Measurements from ENCODE around the gene ADCY5. TPM values are rescaled to one million over a fixed set of nuclear protein-coding genes. Genes with fewer than 3 reads are reported as not detected.

ADCY5 gene
- total RNA-seq, 1 donor from 2014 or later = 6.8 TPM

GRCh38 chr3:123423806-123424205 lies 25.1 kb downstream of the ADCY5 start:
- Histone ChIP-seq H3K9me3 (ENCODE audit: control insufficient read depth in 3 of 3, low read length in 3 of 3) (no peaks in the 10 kb centered on the region), H3K4me3 (ENCODE audit: low read length in 3 of 3) (no peak overlapping the region), H3K36me3 (ENCODE audit: control insufficient read depth in 3 of 3, insufficient read depth in 3 of 3, low read length in 3 of 3) (no peaks in the 10 kb centered on the region), H3K27ac (ENCODE audit: low read depth, low read length) (no peak overlapping the region), H3K4me1 (ENCODE audit: control insufficient read depth in 3 of 3, insufficient read depth in 3 of 3, low read length in 3 of 3) (peaks cover 3 to 18% (median 6%) of the 10 kb centered on the region in 3 donors), H3K9ac (ENCODE audit: low read depth in 1 of 3, low read length in 3 of 3) (no peak overlapping the region), H3K27me3 (ENCODE audit: control insufficient read depth in 3 of 3, insufficient read depth in 3 of 3, low read length in 3 of 3) (peaks cover 0 to 5% (median 2%) of the 10 kb centered on the region in 3 donors)

- Histone ChIP-seq H3K27ac (ENCODE audit: low read depth, low read length) (no peak overlapping the region), H3K4me3 (ENCODE audit: low read length in 3 of 3) (no peak overlapping the region), H3K4me1 (ENCODE audit: control insufficient read depth in 3 of 3, insufficient read depth in 3 of 3, low read length in 3 of 3) (peaks cover 3 to 18% (median 6%) of the 10 kb centered on the region in 3 donors), H3K9me3 (ENCODE audit: control insufficient read depth in 3 of 3, low read length in 3 of 3) (no peaks in the 10 kb centered on the region), H3K27me3 (ENCODE audit: control insufficient read depth in 3 of 3, insufficient read depth in 3 of 3, low read length in 3 of 3) (peaks cover 0 to 2% (median 2%) of the 10 kb centered on the region in 3 donors), H3K36me3 (ENCODE audit: control insufficient read depth in 3 of 3, insufficient read depth in 3 of 3, low read length in 3 of 3) (no peaks in the 10 kb centered on the region), H3K9ac (ENCODE audit: low read depth in 1 of 3, low read length in 3 of 3) (no peak overlapping the region)
Observed at GRCh38 chr3:123423031-123423430, 25.9 kb downstream of the ADCY5 start.

DNA sequence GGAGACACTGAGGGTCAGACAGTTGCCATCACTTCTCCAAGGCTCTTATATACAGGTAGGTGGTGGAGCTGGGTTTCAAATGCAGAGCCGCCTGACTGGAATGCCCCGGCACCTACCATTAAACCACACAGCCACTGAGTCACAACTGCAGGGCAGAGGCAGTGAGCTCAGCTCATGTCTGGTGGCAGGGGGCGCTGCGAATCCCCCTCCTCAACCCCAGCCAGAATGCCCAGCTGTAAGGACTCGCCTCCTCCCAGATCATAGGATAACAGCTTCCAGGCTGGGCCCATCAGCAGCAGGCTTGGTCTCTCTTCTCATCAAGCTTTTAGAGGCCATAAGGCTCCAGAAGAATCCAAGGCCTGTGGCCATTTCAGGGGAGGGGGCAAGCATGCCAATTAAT lies 26.4 kb downstream of the ADCY5 start:
- Histone ChIP-seq H3K36me3 (ENCODE audit: control insufficient read depth in 3 of 3, insufficient read depth in 3 of 3, low read length in 3 of 3) (no peaks in the 10 kb centered on the region), H3K9ac (ENCODE audit: low read depth in 1 of 3, low read length in 3 of 3) (no peak overlapping the region), H3K27me3 (ENCODE audit: control insufficient read depth in 3 of 3, insufficient read depth in 3 of 3, low read length in 3 of 3) (peaks cover 0 to 2% (median 0%) of the 10 kb centered on the region in 3 donors), H3K4me1 (ENCODE audit: control insufficient read depth in 3 of 3, insufficient read depth in 3 of 3, low read length in 3 of 3) (peaks cover 3 to 18% (median 6%) of the 10 kb centered on the region in 3 donors), H3K27ac (ENCODE audit: low read depth, low read length) (no peak overlapping the region), H3K9me3 (ENCODE audit: control insufficient read depth in 3 of 3, low read length in 3 of 3) (no peaks in the 10 kb centered on the region), H3K4me3 (ENCODE audit: low read length in 3 of 3) (no peak overlapping the region)

- peaks cover 3 to 18% (median 6%) of the 10 kb centered on the region in 3 donors for H3K4me1 ChIP-seq (ENCODE audit: control insufficient read depth in 3 of 3, insufficient read depth in 3 of 3, low read length in 3 of 3)
- H3K27ac ChIP-seq (ENCODE audit: low read depth, low read length) = no peak overlapping the region
- H3K9ac ChIP-seq (ENCODE audit: low read depth in 1 of 3, low read length in 3 of 3) = no peak overlapping the region
- H3K27me3 ChIP-seq (ENCODE audit: control insufficient read depth in 3 of 3, insufficient read depth in 3 of 3, low read length in 3 of 3) = peaks cover 0 to 5% (median 0%) of the 10 kb centered on the region in 3 donors
- no peak overlapping the region for H3K4me3 ChIP-seq (ENCODE audit: low read length in 3 of 3)
- H3K36me3 ChIP-seq (ENCODE audit: control insufficient read depth in 3 of 3, insufficient read depth in 3 of 3, low read length in 3 of 3) = no peaks in the 10 kb centered on the region
- H3K9me3 ChIP-seq (ENCODE audit: control insufficient read depth in 3 of 3, low read length in 3 of 3) = no peaks in the 10 kb centered on the region
Observed at GRCh38 chr3:123421353-123422174, 27.3 kb downstream of the ADCY5 start.

DNA sequence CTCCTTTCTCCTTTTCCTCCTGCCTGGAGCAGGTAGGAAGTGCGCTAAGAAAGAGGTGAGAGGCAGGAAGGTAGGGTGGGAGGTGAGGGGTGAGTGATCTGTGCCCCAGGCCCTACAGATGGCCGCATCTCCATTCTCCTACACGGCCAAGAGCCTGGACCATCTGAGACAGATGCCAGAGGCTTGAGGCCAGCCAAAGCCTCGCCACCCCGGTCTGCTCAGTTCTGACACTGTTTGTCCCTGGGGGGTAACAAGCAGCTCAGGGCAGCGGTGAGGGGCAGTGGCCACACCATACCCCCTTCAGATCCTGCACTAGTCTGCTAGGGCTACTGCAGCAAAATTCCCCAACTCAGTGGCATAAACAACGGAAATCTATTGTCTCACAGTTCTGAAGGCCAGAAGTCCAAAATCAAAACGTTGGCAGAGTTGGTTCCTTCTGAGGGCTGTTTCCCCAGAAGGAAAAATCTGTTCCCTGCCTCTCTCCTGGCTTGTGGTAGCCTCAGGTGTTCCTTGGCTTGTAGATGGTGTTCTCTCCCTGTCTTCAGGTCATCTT lies 28.4 kb downstream of the ADCY5 start:
- Histone ChIP-seq H3K4me3 (ENCODE audit: low read length in 3 of 3) (no peak overlapping the region), H3K9me3 (ENCODE audit: control insufficient read depth in 3 of 3, low read length in 3 of 3) (no peaks in the 10 kb centered on the region), H3K27me3 (ENCODE audit: control insufficient read depth in 3 of 3, insufficient read depth in 3 of 3, low read length in 3 of 3) (peaks cover 0 to 7% (median 0%) of the 10 kb centered on the region in 3 donors), H3K27ac (ENCODE audit: low read depth, low read length) (no peak overlapping the region), H3K9ac (ENCODE audit: low read depth in 1 of 3, low read length in 3 of 3) (no peak overlapping the region), H3K36me3 (ENCODE audit: control insufficient read depth in 3 of 3, insufficient read depth in 3 of 3, low read length in 3 of 3) (no peaks in the 10 kb centered on the region), H3K4me1 (ENCODE audit: control insufficient read depth in 3 of 3, insufficient read depth in 3 of 3, low read length in 3 of 3) (peaks cover 3 to 18% (median 6%) of the 10 kb centered on the region in 3 donors)

DNA sequence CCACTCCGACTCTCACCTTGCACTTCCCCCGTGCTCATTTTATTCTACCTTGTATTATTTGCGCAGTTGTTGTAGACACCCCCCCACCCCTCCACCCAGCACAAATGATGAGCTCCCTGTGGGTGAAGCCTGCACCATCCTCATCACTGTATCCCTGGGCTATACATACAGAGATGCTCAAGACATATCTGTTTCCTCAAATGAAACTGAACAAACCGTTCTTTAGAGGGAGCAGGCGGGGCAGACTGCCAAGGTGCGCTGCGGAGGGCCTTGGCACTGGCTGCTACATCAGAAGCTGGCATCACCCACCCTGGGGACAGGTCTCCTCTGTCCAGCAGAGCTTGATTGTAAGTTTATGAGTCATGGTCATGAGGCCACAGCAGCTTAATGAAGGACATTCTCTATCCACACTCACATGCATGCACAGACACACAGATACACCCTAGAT lies 29.0 kb downstream of the ADCY5 start:
- Histone ChIP-seq H3K27ac (ENCODE audit: low read depth, low read length) (no peak overlapping the region), H3K9me3 (ENCODE audit: control insufficient read depth in 3 of 3, low read length in 3 of 3) (no peaks in the 10 kb centered on the region), H3K36me3 (ENCODE audit: control insufficient read depth in 3 of 3, insufficient read depth in 3 of 3, low read length in 3 of 3) (no peaks in the 10 kb centered on the region), H3K9ac (ENCODE audit: low read depth in 1 of 3, low read length in 3 of 3) (no peak overlapping the region), H3K27me3 (ENCODE audit: control insufficient read depth in 3 of 3, insufficient read depth in 3 of 3, low read length in 3 of 3) (peaks cover 0 to 7% (median 0%) of the 10 kb centered on the region in 3 donors), H3K4me1 (ENCODE audit: control insufficient read depth in 3 of 3, insufficient read depth in 3 of 3, low read length in 3 of 3) (peaks cover 3 to 15% (median 4%) of the 10 kb centered on the region in 3 donors), H3K4me3 (ENCODE audit: low read length in 3 of 3) (no peak overlapping the region)

DNA sequence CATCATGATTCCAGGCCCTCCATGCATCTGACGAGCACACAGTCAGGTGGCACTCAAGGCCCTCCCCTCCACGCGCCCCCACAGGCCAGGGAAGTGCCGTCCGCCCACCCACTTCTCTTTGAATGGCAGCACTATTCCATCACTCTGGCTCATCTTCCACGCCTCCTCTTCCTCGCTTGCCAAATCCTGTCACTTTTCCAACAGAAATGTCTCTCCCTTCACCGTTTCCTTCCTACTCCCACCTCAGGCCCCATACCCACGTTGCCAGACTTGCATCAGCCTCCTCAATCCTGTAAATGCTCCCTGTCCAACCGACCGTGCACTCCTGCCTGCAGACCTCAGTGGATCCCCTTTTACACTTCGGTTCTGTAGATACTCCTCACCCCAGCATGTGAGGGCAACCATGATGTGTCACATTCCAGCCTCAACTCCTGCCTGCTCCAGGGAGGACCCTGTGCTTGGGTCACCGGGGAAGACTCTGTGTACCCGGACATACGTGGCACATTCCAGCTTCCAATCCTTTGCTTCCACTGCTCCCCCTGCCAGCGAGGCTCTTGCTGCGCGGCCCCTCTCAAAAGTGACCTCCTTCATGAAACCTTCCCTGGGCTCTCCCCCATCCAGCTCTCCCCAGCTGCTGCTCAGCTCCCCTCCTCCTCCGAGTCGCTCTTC lies 29.6 kb downstream of the ADCY5 start:
- Histone ChIP-seq H3K9ac (ENCODE audit: low read depth in 1 of 3, low read length in 3 of 3) (no peak overlapping the region), H3K4me3 (ENCODE audit: low read length in 3 of 3) (no peak overlapping the region), H3K9me3 (ENCODE audit: control insufficient read depth in 3 of 3, low read length in 3 of 3) (no peaks in the 10 kb centered on the region), H3K4me1 (ENCODE audit: control insufficient read depth in 3 of 3, insufficient read depth in 3 of 3, low read length in 3 of 3) (peaks cover 0 to 14% (median 0%) of the 10 kb centered on the region in 3 donors), H3K27ac (ENCODE audit: low read depth, low read length) (no peak overlapping the region), H3K27me3 (ENCODE audit: control insufficient read depth in 3 of 3, insufficient read depth in 3 of 3, low read length in 3 of 3) (peaks cover 0 to 7% (median 0%) of the 10 kb centered on the region in 3 donors), H3K36me3 (ENCODE audit: control insufficient read depth in 3 of 3, insufficient read depth in 3 of 3, low read length in 3 of 3) (no peaks in the 10 kb centered on the region)

- H3K36me3 ChIP-seq (ENCODE audit: control insufficient read depth in 3 of 3, insufficient read depth in 3 of 3, low read length in 3 of 3) = no peaks in the 10 kb centered on the region
- no peaks in the 10 kb centered on the region for H3K9me3 ChIP-seq (ENCODE audit: control insufficient read depth in 3 of 3, low read length in 3 of 3)
- H3K9ac ChIP-seq (ENCODE audit: low read depth in 1 of 3, low read length in 3 of 3) = no peak overlapping the region
- no peak overlapping the region for H3K4me3 ChIP-seq (ENCODE audit: low read length in 3 of 3)
- peaks cover 5 to 10% (median 6%) of the 10 kb centered on the region in 3 donors for H3K4me1 ChIP-seq (ENCODE audit: control insufficient read depth in 3 of 3, insufficient read depth in 3 of 3, low read length in 3 of 3)
- H3K27ac ChIP-seq (ENCODE audit: low read depth, low read length) = no peak overlapping the region
- H3K27me3 ChIP-seq (ENCODE audit: control insufficient read depth in 3 of 3, insufficient read depth in 3 of 3, low read length in 3 of 3) = peaks cover 0 to 11% (median 0%) of the 10 kb centered on the region in 3 donors
Observed at GRCh38 chr3:123416647-123417046, 32.2 kb downstream of the ADCY5 start.

- Histone ChIP-seq H3K36me3 (ENCODE audit: control insufficient read depth in 3 of 3, insufficient read depth in 3 of 3, low read length in 3 of 3) (no peaks in the 10 kb centered on the region), H3K9ac (ENCODE audit: low read depth in 1 of 3, low read length in 3 of 3) (no peak overlapping the region), H3K4me1 (ENCODE audit: control insufficient read depth in 3 of 3, insufficient read depth in 3 of 3, low read length in 3 of 3) (peaks cover 5 to 8% (median 6%) of the 10 kb centered on the region in 3 donors), H3K4me3 (ENCODE audit: low read length in 3 of 3) (no peak overlapping the region), H3K9me3 (ENCODE audit: control insufficient read depth in 3 of 3, low read length in 3 of 3) (no peaks in the 10 kb centered on the region), H3K27ac (ENCODE audit: low read depth, low read length) (peak overlapping the region; percentile 36), H3K27me3 (ENCODE audit: control insufficient read depth in 3 of 3, insufficient read depth in 3 of 3, low read length in 3 of 3) (peaks cover 0 to 10% (median 0%) of the 10 kb centered on the region in 3 donors)
Observed at GRCh38 chr3:123416173-123416572, 32.7 kb downstream of the ADCY5 start.

All from skeletal muscle tissue (tissue), 4 donors.